Adrenal gland (tissue), 12 donors: ENCODE measurements around the gene ARL3. TPM values are rescaled to one million over a fixed set of nuclear protein-coding genes. Genes with fewer than 3 reads are reported as not detected.

Experiments used
- DNase-seq, 7 donors: peaks; one replicate each; pipeline ENCODE4 v3.0.0-alpha.2; 2019 to 2020
- H3K27ac ChIP-seq, 5 donors: fragments of 200-600 bp; sonication (generic) in 4 of 5; 1 replicate in 3 of 5; 2 replicates in 2 of 5; pipeline versions ENCODE4 v1.5.1 to v1.8.0; 2016 to 2020; ENCODE audit warnings: mild to moderate bottlenecking in 1 of 5
- H3K27me3 ChIP-seq: fragments of 200-600 bp; 2 replicates; pipeline ENCODE4 v1.8.0; 2021
- H3K36me3 ChIP-seq, 2 donors: fragments of 200-600 bp; replicated peaks in 1 of 2; 1 replicate in 1 of 2; 2 replicates in 1 of 2; pipeline versions ENCODE4 v1.5.1 to v1.8.0; 2018 to 2022
- H3K4me1 ChIP-seq, 2 donors: fragments of 200-600 bp; replicated peaks in 1 of 2; 1 replicate in 1 of 2; 2 replicates in 1 of 2; pipeline versions ENCODE4 v1.5.1 to v1.8.0; 2018 to 2021
- H3K4me3 ChIP-seq, 4 donors: fragments of 200-600 bp; sonication (generic) in 3 of 4; one replicate each; pipeline ENCODE4 v1.5.1; 2016 to 2018
- H3K9me3 ChIP-seq, 3 donors: fragments of 200-600 bp; sonication (generic) in 1 of 3; replicated peaks in 1 of 3; 1 replicate in 2 of 3; 2 replicates in 1 of 3; pipeline versions ENCODE4 v1.5.1 to v1.8.0; 2016 to 2021
- CTCF ChIP-seq, 6 experiments: fragments of 450-650 bp in 4 of 6; fragments of 200-600 bp in 2 of 6; sonication (generic) in 1 of 6; IDR thresholded peaks; 1 replicate in 5 of 6; 2 replicates in 1 of 6; pipeline versions ENCODE4 v1.5.1 to v1.8.0; 2016 to 2021; ENCODE audit warnings: antibody characterized with exemption in 6 of 6, mild to moderate bottlenecking in 2 of 6, moderate library complexity in 1 of 6
- POLR2A ChIP-seq, 2 donors: fragments of 450-650 bp; IDR thresholded peaks; one replicate each; pipeline ENCODE4 v1.6.1; 2017; ENCODE audit warnings: antibody characterized with exemption in 2 of 2, mild to moderate bottlenecking in 2 of 2, moderate library complexity in 1 of 2
- WGBS, 4 donors: extraction: QIAGEN DNeasy Blood & Tissue Kit in 2 of 4; methylation state at CpG; one replicate each; pipeline versions ENCODE4 v1.1.5 to v1.1.7; 2013 to 2017; 5-methylcytosine and 5-hydroxymethylcytosine counted together
- intact Hi-C, 2 donors: fragments of 100-400 bp; cut with DNase I; formaldehyde crosslinking; loops; one replicate each; pipeline versions ENCODE4 v1.14.1 to v1.15.0; 2022 to 2023
- polyA plus RNA-seq, 3 donors: library from polyadenylated mRNA; stranded (reverse); fragments of 200-250 nt in 2 of 3; fragments of 350-450 nt in 1 of 3; fragmentation: Illumina TruSeq in 1 of 3; extraction: RNeasy Lipid Tissue Mini Kit (QIAGEN cat#74804) in 1 of 3; gene quantifications; one replicate each; pipeline ENCODE4 v1.2.3, GENCODE V29; 2013 to 2014
- total RNA-seq, 9 donors: library from RNA; depleted of rRNA in 4 of 9; stranded (reverse); fragments of >200 nt in 4 of 9; fragments of 120-200 nt in 1 of 9; fragmentation: NEBNext Ultra II Directional in 1 of 9; extraction: Animal tissue kit (Norgen Biotek cat#: 25700) in 1 of 9; gene quantifications; one replicate each; pipeline versions ENCODE4 v1.1.0 to v1.2.4, GENCODE V29; 2013 to 2023
- donor health status: healthy with polysubstance abuse.
- donor health status: Bipolar disorder and iron deficiency.
- donor health status: DM: yes; HTN: yes; CAD: no.
- donor health status: DM: no; HTN: no; CAD: no.
- donor health status: DM: no; HTN: no; CAD: no.
- donor health status: DM: yes; HTN: yes; CAD: no.

The ARL3 gene
- total and polyA plus RNA-seq, 12 donors: 4.8 to 20.5 (median 8.8) TPM

DNA sequence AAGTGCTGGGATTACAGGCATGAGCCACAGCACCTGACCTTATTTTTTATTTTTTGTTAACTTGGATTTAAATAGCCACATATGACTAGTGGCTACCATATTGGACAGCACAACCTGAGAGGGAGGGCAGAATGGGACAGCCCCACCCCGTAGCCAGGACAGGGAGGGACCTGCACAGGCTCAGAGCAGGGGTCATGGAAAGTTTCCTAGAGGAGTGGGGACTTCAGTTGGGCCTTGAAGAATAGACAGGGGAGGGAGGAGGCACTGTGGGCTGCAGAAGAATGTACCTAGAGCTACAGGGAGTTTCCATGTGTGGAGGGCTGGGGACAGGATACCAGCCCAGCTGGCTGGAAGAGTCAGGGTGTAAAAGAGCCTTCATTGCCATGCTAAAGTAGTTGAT, 61.1 kb downstream of the ARL3 start:
- peak overlapping the region in 2 of 5 donors; percentile 54 to 63 for H3K27ac ChIP-seq
- peaks cover 0 to 61% of the 10 kb centered on the region in 2 donors for H3K36me3 ChIP-seq
- no peak for TF ChIP-seq CTCF (IDR thresholded peaks at IDR 0.05)
- TF ChIP-seq POLR2A (IDR thresholded peaks at IDR 0.05): no peak
- H3K9me3 ChIP-seq: no peaks in the 10 kb centered on the region
- H3K4me3 ChIP-seq: no peak overlapping the region
- peaks cover 40 to 76% of the 10 kb centered on the region in 2 donors for H3K4me1 ChIP-seq
- no peaks in the 10 kb centered on the region for H3K27me3 ChIP-seq
- intact Hi-C loops: no loop called here
- 76 to 100% (median 91%) methylated on average over 1 of the region's 1 CpG for WGBS, 4 donors
- DNase-seq: no peak

GRCh38 chr10:102652170-102652916, 61.9 kb downstream of the ARL3 start:
- Histone ChIP-seq H3K27ac (peak overlapping the region in 2 of 5 donors; percentile 29 to 60), H3K9me3 (no peaks in the 10 kb centered on the region), H3K36me3 (peaks cover 0 to 55% of the 10 kb centered on the region in 2 donors), H3K27me3 (no peaks in the 10 kb centered on the region), H3K4me3 (no peak overlapping the region), H3K4me1 (peaks cover 46 to 76% of the 10 kb centered on the region in 2 donors)
- DNase-seq: no peak
- WGBS, 4 donors: 77 to 83% (median 81%) methylated on average over 11 to 12 of the region's 12 CpGs
- intact Hi-C loops: no loop called here
- TF ChIP-seq POLR2A (IDR thresholded peaks at IDR 0.05) (no peak), CTCF (IDR thresholded peaks at IDR 0.05) (no peak)

DNA sequence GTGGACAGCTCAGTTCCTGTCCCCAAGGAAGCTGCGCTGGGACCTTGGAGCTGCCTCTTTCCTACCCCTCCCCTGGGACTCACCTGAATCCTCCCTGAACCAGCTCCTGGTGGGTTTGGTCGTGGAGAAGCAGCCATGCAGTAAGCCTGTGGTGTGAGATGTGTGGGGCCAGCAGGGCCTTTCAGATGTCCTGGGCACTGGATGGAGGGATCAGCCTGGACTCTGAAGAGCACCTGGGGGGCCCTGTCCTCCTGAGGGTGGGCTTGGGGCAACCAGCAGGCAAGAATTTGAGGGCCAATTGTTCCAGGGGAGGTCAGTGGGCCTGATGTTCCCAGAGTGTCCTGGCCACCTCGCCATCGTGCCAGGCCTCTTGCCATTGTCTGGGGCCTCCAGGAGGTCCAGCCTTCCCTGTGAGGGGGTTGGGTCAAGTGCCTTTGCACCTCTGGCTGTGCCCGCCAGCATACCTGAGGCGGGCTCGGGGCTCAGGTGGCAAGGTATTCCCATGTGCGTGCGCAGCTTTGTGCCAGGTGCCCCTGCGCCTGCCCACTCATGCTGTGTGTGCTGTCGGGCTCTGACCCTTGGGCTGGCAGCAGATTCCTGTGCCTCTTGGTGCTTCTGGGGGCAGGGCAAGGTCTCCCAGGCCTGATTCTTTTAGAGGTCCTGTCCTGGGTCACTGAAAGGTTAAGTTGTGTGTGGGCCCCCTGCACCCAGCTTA, 62.6 kb downstream of the ARL3 start:
- WGBS, 4 donors: 38 to 87% (median 74%) methylated on average over 1 to 11 of the region's 11 CpGs
- Histone ChIP-seq H3K36me3 (peaks cover 0 to 48% of the 10 kb centered on the region in 2 donors), H3K27me3 (no peaks in the 10 kb centered on the region), H3K9me3 (no peaks in the 10 kb centered on the region), H3K27ac (peak overlapping the region in 2 of 5 donors; percentile 29 to 60), H3K4me1 (peaks cover 52 to 76% of the 10 kb centered on the region in 2 donors), H3K4me3 (no peak overlapping the region)
- intact Hi-C loops: no loop called here
- no peak for TF ChIP-seq POLR2A (IDR thresholded peaks at IDR 0.05)
- no peak for DNase-seq

- Histone ChIP-seq H3K27me3 (no peaks in the 10 kb centered on the region), H3K36me3 (peaks cover 0 to 41% of the 10 kb centered on the region in 2 donors), H3K4me3 (no peak overlapping the region), H3K4me1 (peaks cover 52 to 76% of the 10 kb centered on the region in 2 donors), H3K27ac (peak overlapping the region in 2 of 5 donors; percentile 60 to 64), H3K9me3 (no peaks in the 10 kb centered on the region)
- no peak for DNase-seq
- WGBS, 4 donors: 54 to 67% (median 60%) methylated on average over 5 to 11 of the region's 11 CpGs
- no peak for TF ChIP-seq POLR2A (IDR thresholded peaks at IDR 0.05)
- no peak for TF ChIP-seq CTCF (IDR thresholded peaks at IDR 0.05)
- intact Hi-C loops: no loop called here
Observed at GRCh38 chr10:102650655-102651454, 63.3 kb downstream of the ARL3 start.
